ENCODE measurements around the gene RPS6KC1.

GRCh38 chr1:213104604-213105003 lies 53.6 kb downstream of the RPS6KC1 start:
- TF ChIP-seq EZH2 (IDR thresholded peaks at IDR 0.05; ENCODE audit: insufficient read depth, low read length) (no peak), CTCF (IDR thresholded peaks at IDR 0.05; ENCODE audit: insufficient read depth, low read depth, low read length) (no peak)

Measured in astrocyte (in vitro differentiated cells and primary cell).